Colonic mucosa (tissue), 4 donors: ENCODE results near the gene AKT1. TPM values are rescaled to one million over a fixed set of nuclear protein-coding genes. Genes with fewer than 3 reads are reported as not detected.

ENCODE experiments used
- DNase-seq: peaks from one replicate; pipeline ENCODE4 v3.0.0-alpha.2; 2020
- H3K27ac ChIP-seq: fragments of 200-600 bp; one replicate; pipeline ENCODE4 v1.8.0; 2021
- H3K27me3 ChIP-seq: fragments of 200-600 bp; one replicate; pipeline ENCODE4 v1.8.0; 2021
- H3K36me3 ChIP-seq: fragments of 200-600 bp; one replicate; pipeline ENCODE4 v1.8.0; 2021
- H3K4me1 ChIP-seq: fragments of 200-600 bp; one replicate; pipeline ENCODE4 v1.8.0; 2021; ENCODE audit warnings: mild to moderate bottlenecking
- H3K4me3 ChIP-seq: fragments of 200-600 bp; one replicate; pipeline ENCODE4 v1.8.0; 2021
- H3K9ac ChIP-seq, 2 donors: one replicate each; pipeline ENCODE4 v1.7.0; 2013; ENCODE audit warnings: control low read depth in 2 of 2, low read depth in 2 of 2, low read length in 2 of 2
- H3K9me3 ChIP-seq: fragments of 200-600 bp; one replicate; pipeline ENCODE4 v1.8.0; 2021
- CTCF ChIP-seq: fragments of 200-600 bp; IDR thresholded peaks from one replicate; pipeline ENCODE4 v1.8.0; 2022; ENCODE audit warnings: antibody characterized with exemption, mild to moderate bottlenecking
- intact Hi-C: fragments of 100-400 bp; cut with DNase I; formaldehyde crosslinking; loops from one replicate; pipeline ENCODE4 v1.14.1; 2022
- total RNA-seq, 2 donors: library from RNA; stranded (reverse); fragmentation: NEBNext Ultra II Directional in 1 of 2; extraction: Animal tissue kit (Norgen Biotek cat#: 25700) in 1 of 2; gene quantifications; one replicate each; pipeline ENCODE4 v1.2.1, GENCODE V29; 2021
- donor health status: healthy.
- donor health status: DM: no; HTN: no; CAD: no.
- donor health status: DM: no; HTN: no; CAD: no.

AKT1 gene
- total RNA-seq, 2 donors from 2014 or later: 117 to 181 TPM

- Histone ChIP-seq H3K4me3 (no peak overlapping the region), H3K27me3 (no peaks in the 10 kb centered on the region), H3K9me3 (no peaks in the 10 kb centered on the region), H3K4me1 (peaks cover 8% of the 10 kb centered on the region), H3K27ac (peak overlapping the region; percentile 20), H3K9ac (no peak overlapping the region), H3K36me3 (no peaks in the 10 kb centered on the region)
- DNase-seq: peak; percentile 22
- no peak for TF ChIP-seq CTCF
- intact Hi-C loops: no loop called here
Measured at GRCh38 chr14:104821229-104821945, 25.8 kb upstream of the AKT1 start.

- no peaks in the 10 kb centered on the region for H3K27me3 ChIP-seq
- TF ChIP-seq CTCF: peak; percentile 12
- H3K27ac ChIP-seq: no peak overlapping the region
- no peak overlapping the region for H3K9ac ChIP-seq
- DNase-seq: peak; percentile 64
- no peaks in the 10 kb centered on the region for H3K9me3 ChIP-seq
- H3K36me3 ChIP-seq: no peaks in the 10 kb centered on the region
- peaks cover 6% of the 10 kb centered on the region for H3K4me1 ChIP-seq
- intact Hi-C loops: no loop called here
- H3K4me3 ChIP-seq: no peak overlapping the region
Measured at GRCh38 chr14:104820669-104821228, 25.2 kb upstream of the AKT1 start.

GRCh38 chr14:104819361-104819781 lies 23.8 kb upstream of the AKT1 start:
- Histone ChIP-seq H3K4me3 (no peak overlapping the region), H3K9me3 (no peaks in the 10 kb centered on the region), H3K27ac (no peak overlapping the region), H3K9ac (no peak overlapping the region), H3K27me3 (no peaks in the 10 kb centered on the region), H3K4me1 (peaks cover 7% of the 10 kb centered on the region), H3K36me3 (no peaks in the 10 kb centered on the region)
- intact Hi-C loops: no loop called here
- DNase-seq: peak; percentile 19
- no peak for TF ChIP-seq CTCF

GRCh38 chr14:104818714-104819161 lies 23.2 kb upstream of the AKT1 start:
- Histone ChIP-seq H3K4me3 (no peak overlapping the region), H3K27ac (no peak overlapping the region), H3K4me1 (peaks cover 7% of the 10 kb centered on the region), H3K36me3 (no peaks in the 10 kb centered on the region), H3K9me3 (no peaks in the 10 kb centered on the region), H3K9ac (no peak overlapping the region), H3K27me3 (no peaks in the 10 kb centered on the region)
- DNase-seq: peak; percentile 16
- intact Hi-C loops: no loop called here
- TF ChIP-seq CTCF: no peak

- peak; percentile 16 for DNase-seq
- TF ChIP-seq CTCF: no peak
- no peak overlapping the region for H3K4me3 ChIP-seq
- intact Hi-C loops: no loop called here
- no peaks in the 10 kb centered on the region for H3K9me3 ChIP-seq
- H3K4me1 ChIP-seq: peaks cover 7% of the 10 kb centered on the region
- no peak overlapping the region for H3K27ac ChIP-seq
- H3K27me3 ChIP-seq: no peaks in the 10 kb centered on the region
- H3K9ac ChIP-seq: no peak overlapping the region
- no peaks in the 10 kb centered on the region for H3K36me3 ChIP-seq
Measured at GRCh38 chr14:104817930-104818713, 22.6 kb upstream of the AKT1 start.
